PC-3 (cell line): ENCODE measurements around the gene NOP9. TPM values are rescaled to one million over a fixed set of nuclear protein-coding genes. Genes with fewer than 3 reads are reported as not detected.

ENCODE experiments used
- ATAC-seq: fragments of 200-7000 bp; cut with Tn5 transposase; 2 replicates; pipeline ENCODE4 v1.9.1; 2020; ENCODE audit warnings: mild to moderate bottlenecking, moderate library complexity
- BruUV-seq: library from RNA; stranded (reverse); fragments of 400-500 nt; replicated peaks from 2 replicates; lab custom pipeline; 2021; lab: Mats Ljungman, UMichigan
- CTCF ChIA-PET: fragments of 300-600 bp; sonication (Branson Sonifier 250); formaldehyde crosslinking; loops from one replicate; lab custom pipeline; 2022; ENCODE audit warnings: antibody characterized with exemption; lab: Charles Lee
- POLR2A ChIA-PET: fragments of 300-600 bp; sonication (Branson Sonifier 250); formaldehyde crosslinking; loops from one replicate; lab custom pipeline; 2022; ENCODE audit warnings: antibody characterized with exemption; ENCODE audit not compliant: unreplicated experiment; lab: Charles Lee
- DNase-seq: peaks from one replicate; pipeline ENCODE4 v3.0.0-alpha.2; 2015
- H2AFZ ChIP-seq: fragments of 300-600 bp; sonication (generic); 2 replicates; pipeline ENCODE4 v1.6.0; 2016; ENCODE audit warnings: antibody characterized with exemption, low read length
- H3F3A ChIP-seq: fragments of 300-600 bp; sonication (generic); one replicate; pipeline ENCODE4 v1.6.0; 2017; ENCODE audit warnings: antibody characterized with exemption, low read length, control low read depth, mild to moderate bottlenecking; ENCODE audit not compliant: unreplicated experiment
- H3K27ac ChIP-seq: fragments of 300-600 bp; sonication (generic); 2 replicates; pipeline ENCODE4 v1.5.1; 2016; ENCODE audit warnings: mild to moderate bottlenecking, low read length
- H3K27me3 ChIP-seq: fragments of 300-600 bp; sonication (generic); 2 replicates; pipeline ENCODE4 v1.6.1; 2016; ENCODE audit warnings: low read length, mixed read lengths
- H3K36me3 ChIP-seq: fragments of 300-600 bp; sonication (generic); 2 replicates; pipeline ENCODE4 v1.6.1; 2016; ENCODE audit warnings: low read depth, mixed run types, low read length, mixed read lengths
- H3K4me1 ChIP-seq: fragments of 300-600 bp; sonication (generic); 2 replicates; pipeline ENCODE4 v1.5.1; 2016; ENCODE audit warnings: low read length; ENCODE audit not compliant: insufficient read depth
- H3K4me2 ChIP-seq: fragments of 300-600 bp; sonication (generic); 2 replicates; pipeline ENCODE4 v1.6.0; 2016; ENCODE audit warnings: low read length
- H3K4me3 ChIP-seq: fragments of 300-600 bp; sonication (generic); 2 replicates; pipeline ENCODE4 v1.5.1; 2016; ENCODE audit warnings: mild to moderate bottlenecking, low read length, mixed read lengths
- H3K79me2 ChIP-seq: fragments of 300-600 bp; sonication (generic); 2 replicates; pipeline ENCODE4 v1.6.1; 2017; ENCODE audit warnings: low read length, mixed read lengths
- H3K9ac ChIP-seq: fragments of 300-600 bp; sonication (generic); 2 replicates; pipeline ENCODE4 v1.6.0; 2016; ENCODE audit warnings: mild to moderate bottlenecking, low read length
- H3K9me2 ChIP-seq: fragments of 300-600 bp; sonication (generic); replicated peaks from 2 replicates; pipeline ENCODE4 v1.6.1; 2016; ENCODE audit warnings: mixed run types, low read length, mixed read lengths
- H3K9me3 ChIP-seq: fragments of 300-600 bp; sonication (generic); 2 replicates; pipeline ENCODE4 v1.6.1; 2016; ENCODE audit warnings: low read length, mixed read lengths
- H4K20me1 ChIP-seq: fragments of 300-600 bp; sonication (generic); 2 replicates; pipeline ENCODE4 v1.6.1; 2016; ENCODE audit warnings: low read length, mixed read lengths
- EZH2 ChIP-seq: fragments of 300-600 bp; sonication (generic); IDR thresholded peaks from one replicate; pipeline ENCODE4 v1.6.1; 2017; ENCODE audit warnings: antibody characterized with exemption, mild to moderate bottlenecking, low read length; ENCODE audit not compliant: unreplicated experiment
- EZH2phosphoT487 ChIP-seq: fragments of 300-600 bp; sonication (generic); IDR thresholded peaks from 2 replicates; pipeline ENCODE4 v1.6.1; 2018; ENCODE audit warnings: mild to moderate bottlenecking, antibody characterized with exemption, low read length, borderline replicate concordance
- intact Hi-C: fragments of 100-400 bp; cut with micrococcal nuclease; formaldehyde crosslinking; loops from 2 replicates; pipeline ENCODE4 v1.9.0; 2023
- total RNA-seq: library from RNA; depleted of rRNA; stranded (reverse); fragments of >200 nt; gene quantifications from 2 replicates; pipeline ENCODE4 v1.2.3, GENCODE V29; 2014
- TF ChIP-seq, protein P1 (sequence below): fragments of 300-600 bp; sonication (generic); conservative IDR thresholded peaks from 2 replicates; pipeline ENCODE4 v1.5.1; 2017; ENCODE audit warnings: antibody characterized with exemption, low read depth, mild to moderate bottlenecking, low read length

NOP9 gene
- total RNA-seq, 1 experiment from 2014 or later, result 30.4 TPM

DNA sequence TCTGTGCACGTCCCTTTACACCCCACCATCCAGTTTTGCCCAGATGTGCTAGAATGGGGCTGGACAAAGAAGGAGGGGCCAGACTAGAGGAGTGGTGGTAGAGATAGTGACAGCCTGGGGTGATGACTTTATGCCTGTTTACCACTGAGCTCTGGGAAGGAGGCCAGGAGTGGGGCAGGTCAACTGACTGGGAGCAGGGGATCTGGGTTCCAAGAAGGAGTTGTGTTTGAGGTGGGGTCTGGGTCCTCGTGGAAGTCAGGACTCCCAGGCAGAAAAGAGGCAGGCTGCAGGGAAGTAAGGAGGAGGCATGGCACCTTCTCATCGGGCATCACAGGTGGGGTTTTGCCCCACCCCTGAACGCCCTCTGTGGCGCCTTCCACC is 10.6 kb downstream of the NOP9 start:
- Histone ChIP-seq H3K4me2 (no peak overlapping the region), H3K9ac (no peak overlapping the region), H3K4me1 (peaks cover 9% of the 10 kb centered on the region), H3K36me3 (peaks cover 20% of the 10 kb centered on the region; the same call in 1 of the 2 replicates), H3K27ac (no peak overlapping the region), H2AFZ (no peak overlapping the region), H3K27me3 (no peaks in the 10 kb centered on the region), H3K4me3 (no peak overlapping the region), H3K9me2 (no peaks in the 10 kb centered on the region), H3F3A (no peaks in the 10 kb centered on the region), H4K20me1 (no peaks in the 10 kb centered on the region), H3K79me2 (no peaks in the 10 kb centered on the region), H3K9me3 (no peaks in the 10 kb centered on the region)
- TF ChIP-seq EZH2phosphoT487, result no peak
- TF ChIP-seq EZH2, result no peak
- TF ChIP-seq, protein P1, sequence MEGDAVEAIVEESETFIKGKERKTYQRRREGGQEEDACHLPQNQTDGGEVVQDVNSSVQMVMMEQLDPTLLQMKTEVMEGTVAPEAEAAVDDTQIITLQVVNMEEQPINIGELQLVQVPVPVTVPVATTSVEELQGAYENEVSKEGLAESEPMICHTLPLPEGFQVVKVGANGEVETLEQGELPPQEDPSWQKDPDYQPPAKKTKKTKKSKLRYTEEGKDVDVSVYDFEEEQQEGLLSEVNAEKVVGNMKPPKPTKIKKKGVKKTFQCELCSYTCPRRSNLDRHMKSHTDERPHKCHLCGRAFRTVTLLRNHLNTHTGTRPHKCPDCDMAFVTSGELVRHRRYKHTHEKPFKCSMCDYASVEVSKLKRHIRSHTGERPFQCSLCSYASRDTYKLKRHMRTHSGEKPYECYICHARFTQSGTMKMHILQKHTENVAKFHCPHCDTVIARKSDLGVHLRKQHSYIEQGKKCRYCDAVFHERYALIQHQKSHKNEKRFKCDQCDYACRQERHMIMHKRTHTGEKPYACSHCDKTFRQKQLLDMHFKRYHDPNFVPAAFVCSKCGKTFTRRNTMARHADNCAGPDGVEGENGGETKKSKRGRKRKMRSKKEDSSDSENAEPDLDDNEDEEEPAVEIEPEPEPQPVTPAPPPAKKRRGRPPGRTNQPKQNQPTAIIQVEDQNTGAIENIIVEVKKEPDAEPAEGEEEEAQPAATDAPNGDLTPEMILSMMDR, result no peak
- intact Hi-C loops, result no loop called here
- CTCF ChIA-PET, result no interaction called here
- no peak for ATAC-seq
- POLR2A ChIA-PET, result no interaction called here
- no TSS peak for BruUV-seq
- DNase-seq, result no peak

DNA sequence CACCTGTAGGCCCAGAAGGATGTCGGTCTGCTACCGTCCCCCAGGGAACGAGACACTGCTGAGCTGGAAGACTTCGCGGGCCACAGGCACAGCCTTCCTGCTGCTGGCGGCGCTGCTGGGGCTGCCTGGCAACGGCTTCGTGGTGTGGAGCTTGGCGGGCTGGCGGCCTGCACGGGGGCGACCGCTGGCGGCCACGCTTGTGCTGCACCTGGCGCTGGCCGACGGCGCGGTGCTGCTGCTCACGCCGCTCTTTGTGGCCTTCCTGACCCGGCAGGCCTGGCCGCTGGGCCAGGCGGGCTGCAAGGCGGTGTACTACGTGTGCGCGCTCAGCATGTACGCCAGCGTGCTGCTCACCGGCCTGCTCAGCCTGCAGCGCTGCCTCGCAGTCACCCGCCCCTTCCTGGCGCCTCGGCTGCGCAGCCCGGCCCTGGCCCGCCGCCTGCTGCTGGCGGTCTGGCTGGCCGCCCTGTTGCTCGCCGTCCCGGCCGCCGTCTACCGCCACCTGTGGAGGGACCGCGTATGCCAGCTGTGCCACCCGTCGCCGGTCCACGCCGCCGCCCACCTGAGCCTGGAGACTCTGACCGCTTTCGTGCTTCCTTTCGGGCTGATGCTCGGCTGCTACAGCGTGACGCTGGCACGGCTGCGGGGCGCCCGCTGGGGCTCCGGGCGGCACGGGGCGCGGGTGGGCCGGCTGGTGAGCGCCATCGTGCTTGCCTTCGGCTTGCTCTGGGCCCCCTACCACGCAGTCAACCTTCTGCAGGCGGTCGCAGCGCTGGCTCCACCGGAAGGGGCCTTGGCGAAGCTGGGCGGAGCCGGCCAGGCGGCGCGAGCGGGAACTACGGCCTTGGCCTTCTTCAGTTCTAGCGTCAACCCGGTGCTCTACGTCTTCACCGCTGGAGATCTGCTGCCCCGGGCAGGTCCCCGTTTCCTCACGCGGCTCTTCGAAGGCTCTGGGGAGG is 11.3 kb downstream of the NOP9 start, which contains the start of gene LTB4R:
TSS of gene LTB4R (plus strand) at position 857 of the 959 bp plus-strand sequence. CDS start 4,150 bp downstream, outside the sequence.
- TF ChIP-seq, protein P1, result no peak
- Histone ChIP-seq H4K20me1 (no peaks in the 10 kb centered on the region), H3K4me2 (no peak within 1 kb of the TSS), H3K27me3 (no peaks in the 10 kb centered on the region), H2AFZ (no peak within 1 kb of the TSS), H3K9me3 (no peaks in the 10 kb centered on the region), H3F3A (no peaks in the 10 kb centered on the region), H3K79me2 (no peaks in the 10 kb centered on the region), H3K36me3 (peaks cover 15% of the 10 kb centered on the region; the same call in 1 of the 2 replicates), H3K4me1 (peaks cover 9% of the 10 kb centered on the region), H3K9ac (no peak within 1 kb of the TSS), H3K27ac (no peak within 1 kb of the TSS), H3K4me3 (no peak within 1 kb of the TSS), H3K9me2 (no peaks in the 10 kb centered on the region)
- ChIA-PET CTCF (no interaction called here), POLR2A (no interaction called here)
- no peak for ATAC-seq
- BruUV-seq, result no TSS peak
- intact Hi-C loops, result no loop called here
- no peak for DNase-seq
